Uterus (tissue), 4 donors: ENCODE results near the gene ZDHHC18. TPM values are rescaled to one million over a fixed set of nuclear protein-coding genes. Genes with fewer than 3 reads are reported as not detected.
A peak's percentile ranks its signal among the peaks of the same experiment; 100 is the strongest.

Experiments used
- DNase-seq, 2 donors: peaks; one replicate each; pipeline ENCODE4 v3.0.0-alpha.2; 2019 to 2020
- H3K27ac ChIP-seq, 2 donors: fragments of 200-600 bp; sonication (generic); 1 replicate in 1 of 2; 2 replicates in 1 of 2; pipeline ENCODE4 v1.5.1; 2016 to 2018
- H3K27me3 ChIP-seq, 2 donors: fragments of 200-600 bp; sonication (generic); one replicate each; pipeline ENCODE4 v1.5.1; 2018 to 2019; ENCODE audit warnings: control low read depth in 1 of 2
- H3K36me3 ChIP-seq, 2 donors: fragments of 200-600 bp; sonication (generic); one replicate each; pipeline ENCODE4 v1.5.1; 2019; ENCODE audit warnings: control low read depth in 1 of 2
- H3K4me1 ChIP-seq, 2 donors: fragments of 200-600 bp; sonication (generic); one replicate each; pipeline ENCODE4 v1.5.1; 2018 to 2019; ENCODE audit warnings: control low read depth in 1 of 2
- H3K4me3 ChIP-seq, 2 donors: fragments of 200-600 bp; sonication (generic); 1 replicate in 1 of 2; 2 replicates in 1 of 2; pipeline ENCODE4 v1.5.1; 2018 to 2019; ENCODE audit warnings: mild to moderate bottlenecking in 1 of 2
- H3K9me3 ChIP-seq, 2 donors: fragments of 200-600 bp; sonication (generic); one replicate each; pipeline ENCODE4 v1.5.1; 2019; ENCODE audit warnings: control low read depth in 1 of 2
- CTCF ChIP-seq, 4 experiments: fragments of 200-600 bp in 2 of 4; fragments of 450-650 bp in 2 of 4; sonication (generic) in 2 of 4; IDR thresholded peaks; one replicate each; pipeline ENCODE4 v1.5.1; 2016 to 2019; ENCODE audit warnings: antibody characterized with exemption in 4 of 4, mild to moderate bottlenecking in 2 of 4, moderate library complexity in 1 of 4
- POLR2A ChIP-seq, 2 donors: fragments of 450-650 bp; IDR thresholded peaks; one replicate each; pipeline ENCODE4 v1.6.1; 2016; ENCODE audit warnings: antibody characterized with exemption in 2 of 2, mild to moderate bottlenecking in 1 of 2, moderate library complexity in 1 of 2
- intact Hi-C: fragments of 100-400 bp; cut with DNase I; formaldehyde crosslinking; loops from one replicate; pipeline ENCODE4 v1.15.1; 2023; ENCODE audit warnings: low total_unique reads
- total RNA-seq, 4 donors: library from RNA; depleted of rRNA in 3 of 4; stranded (reverse); fragments of >200 nt in 3 of 4; gene quantifications; one replicate each; pipeline versions ENCODE4 v1.1.0 to v1.2.4, GENCODE V29; 2014 to 2023
- donor health status: DM: yes; HTN: yes; CAD: no.

Gene ZDHHC18
- total RNA-seq, 4 donors from 2014 or later = 1.2 to 19.8 (median 8.0) TPM

GRCh38 chr1:26782521-26783212, 43.8 kb upstream of the ZDHHC18 start:
- intact Hi-C loops = loop anchor here (10.0 kb wide), 1 partner anchor 278 kb away; no protein-coding TSS in a partner anchor
- peaks cover 5 to 6% of the 10 kb centered on the region in 2 donors for H3K4me1 ChIP-seq
- H3K27ac ChIP-seq = no peak overlapping the region
- H3K9me3 ChIP-seq = no peaks in the 10 kb centered on the region
- H3K36me3 ChIP-seq = no peaks in the 10 kb centered on the region
- no peak for DNase-seq
- no peaks in the 10 kb centered on the region for H3K27me3 ChIP-seq
- no peak for TF ChIP-seq POLR2A (IDR thresholded peaks at IDR 0.05)
- TF ChIP-seq CTCF (IDR thresholded peaks at IDR 0.05) = no peak
- no peak overlapping the region for H3K4me3 ChIP-seq

- H3K27ac ChIP-seq = peak overlapping the region; percentile 99 to 100
- intact Hi-C loops = loop anchor here (10.0 kb wide), 1 partner anchor 279 kb away; no protein-coding TSS in a partner anchor
Measured at GRCh38 chr1:26783646-26784022, 42.9 kb upstream of the ZDHHC18 start.

GRCh38 chr1:26784023-26784871, 42.2 kb upstream of the ZDHHC18 start:
- H3K27me3 ChIP-seq = no peaks in the 10 kb centered on the region
- peak overlapping the region; percentile 99 to 100 for H3K27ac ChIP-seq
- H3K9me3 ChIP-seq = no peaks in the 10 kb centered on the region
- no peaks in the 10 kb centered on the region for H3K36me3 ChIP-seq
- TF ChIP-seq CTCF (IDR thresholded peaks at IDR 0.05) (no peak), POLR2A (IDR thresholded peaks at IDR 0.05) (no peak)
- no peak overlapping the region for H3K4me3 ChIP-seq
- peaks cover 5 to 6% of the 10 kb centered on the region in 2 donors for H3K4me1 ChIP-seq
- intact Hi-C loops = loop anchor here (10.0 kb wide), 1 partner anchor 279 kb away; no protein-coding TSS in a partner anchor
- DNase-seq = peak; percentile 46 to 67

More at GRCh38 chr1:26783646-26784022, 42.9 kb upstream of the ZDHHC18 start:
- Histone ChIP-seq H3K4me1 (peaks cover 5 to 6% of the 10 kb centered on the region in 2 donors), H3K4me3 (no peak overlapping the region), H3K36me3 (no peaks in the 10 kb centered on the region), H3K27me3 (no peaks in the 10 kb centered on the region), H3K9me3 (no peaks in the 10 kb centered on the region)
- TF ChIP-seq POLR2A (IDR thresholded peaks at IDR 0.05) (no peak), CTCF (IDR thresholded peaks at IDR 0.05) (no peak)
- no peak for DNase-seq

- intact Hi-C loops = loop anchor here (10.0 kb wide), 1 partner anchor 280 kb away; no protein-coding TSS in a partner anchor
- peaks cover 5 to 6% of the 10 kb centered on the region in 2 donors for H3K4me1 ChIP-seq
- TF ChIP-seq POLR2A (IDR thresholded peaks at IDR 0.05) (no peak), CTCF (IDR thresholded peaks at IDR 0.05) (no peak)
Measured at GRCh38 chr1:26784886-26785285, 41.6 kb upstream of the ZDHHC18 start.

More at GRCh38 chr1:26784886-26785285, 41.6 kb upstream of the ZDHHC18 start:
- Histone ChIP-seq H3K9me3 (no peaks in the 10 kb centered on the region), H3K4me3 (no peak overlapping the region), H3K27me3 (no peaks in the 10 kb centered on the region), H3K27ac (peak overlapping the region; percentile 99 to 100), H3K36me3 (no peaks in the 10 kb centered on the region)
- DNase-seq = no peak
